Keratinocyte (primary cell): ENCODE measurements around the gene WAS.

Experiments
- CTCF ChIP-seq, 3 experiments: IDR thresholded peaks in 1 of 3; conservative IDR thresholded peaks in 1 of 3; optimal IDR thresholded peaks in 1 of 3; 2 replicates in 2 of 3; 3 replicates in 1 of 3; pipeline versions ENCODE3 to v1.5.1; 2011; ENCODE audit warnings: low read length in 3 of 3, mild to moderate bottlenecking in 3 of 3, moderate library complexity in 2 of 3, control low read depth in 1 of 3, inconsistent platforms in 1 of 3; ENCODE audit not compliant: insufficient read depth in 2 of 3; ENCODE audit errors: extremely low read depth in 1 of 3
- EZH2 ChIP-seq: IDR thresholded peaks from one replicate; pipeline ENCODE4 v1.6.1; 2012; ENCODE audit warnings: inconsistent platforms, mild to moderate bottlenecking, low read length, moderate library complexity

- TF ChIP-seq CTCF (optimal IDR thresholded peaks at IDR 0.05 in 1 of 3, IDR thresholded peaks at IDR 0.05 in 1 of 3, conservative IDR thresholded peaks at IDR 0.05 in 1 of 3; ENCODE audit: extremely low read depth in 1 of 3, insufficient read depth in 2 of 3, low read length in 3 of 3) (no peak), EZH2 (no peak)
Observed at GRCh38 chrX:48736878-48737212, 53.2 kb downstream of the WAS start.
